ENCODE measurements around the gene HDAC2. TPM values are rescaled to one million over a fixed set of nuclear protein-coding genes. Genes with fewer than 3 reads are reported as not detected.

The HDAC2 gene
- total and polyA plus RNA-seq, 2 donors: 68.6 to 87.8 TPM

DNA sequence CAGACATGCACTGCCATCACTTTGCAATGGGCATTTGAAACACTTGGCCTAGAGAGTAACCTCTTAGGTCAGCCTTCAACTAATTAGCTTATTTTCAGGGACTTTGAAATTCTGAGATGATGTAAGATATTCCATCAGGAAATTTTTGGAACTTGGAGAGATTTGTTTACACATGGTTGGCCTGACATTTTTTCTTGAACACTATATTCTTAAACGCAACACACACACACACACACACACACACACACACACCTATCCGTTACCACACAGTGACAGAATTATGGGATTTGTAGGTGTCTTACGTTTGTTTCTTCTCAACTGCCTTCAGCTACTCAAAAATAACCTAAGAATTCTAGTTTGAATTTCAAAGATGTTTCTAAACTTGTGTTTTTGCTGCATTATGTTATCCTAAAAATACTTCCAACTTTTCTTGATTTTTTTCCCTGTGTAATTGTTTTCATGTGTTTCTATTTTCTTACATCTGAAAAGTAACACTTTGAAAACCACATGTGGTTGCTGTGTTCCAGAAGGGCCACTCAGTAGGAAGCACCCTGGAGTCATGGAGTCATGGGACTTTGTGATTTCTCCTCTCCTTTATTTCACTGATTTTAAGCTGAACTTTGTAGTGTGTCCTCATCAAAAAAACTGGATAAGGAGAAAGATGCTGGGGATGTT lies 81.9 kb downstream of the HDAC2 start:
- DNase-seq (ENCODE audit: low read depth in 6 of 9, low spot score in 9 of 9): no peak
- WGBS: 95% methylated on average over 3 of the region's 3 CpGs
- H3K4me1 ChIP-seq (ENCODE audit: control insufficient read depth in 2 of 2, insufficient read depth in 2 of 2, low read length in 2 of 2): no peaks in the 10 kb centered on the region
- H3K9me3 ChIP-seq (ENCODE audit: control insufficient read depth in 2 of 2, insufficient read depth in 1 of 2, low read length in 1 of 2): no peaks in the 10 kb centered on the region
- H3K27ac ChIP-seq (ENCODE audit: low read depth in 1 of 2, low read length in 1 of 2): no peak overlapping the region
- H3K4me3 ChIP-seq (ENCODE audit: low read length in 2 of 2): no peak overlapping the region
- H3K36me3 ChIP-seq (ENCODE audit: control insufficient read depth in 2 of 2, insufficient read depth in 2 of 2, low read length in 1 of 2): no peaks in the 10 kb centered on the region
- H3K27me3 ChIP-seq (ENCODE audit: control insufficient read depth in 2 of 2, insufficient read depth in 1 of 2, low read length in 1 of 2): no peaks in the 10 kb centered on the region

DNA sequence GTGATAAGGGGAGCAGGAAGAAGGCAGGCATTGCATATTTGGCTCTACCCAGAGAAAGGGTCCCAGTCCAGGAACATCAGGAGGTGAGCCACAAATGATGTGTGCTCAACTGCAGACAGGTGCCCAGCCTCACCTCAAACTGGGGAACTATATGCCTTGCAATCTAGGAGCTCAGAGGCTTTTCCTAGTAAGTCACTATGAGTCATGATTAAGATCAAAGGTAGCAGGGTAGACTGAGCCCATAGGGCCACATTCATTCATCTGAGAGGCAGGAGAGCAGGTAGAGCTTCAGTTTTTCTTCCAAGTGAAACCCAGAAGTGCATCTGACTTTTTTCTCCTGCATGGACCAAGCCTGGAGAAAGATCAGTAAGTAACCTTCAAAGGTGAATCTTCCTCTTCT lies 82.5 kb downstream of the HDAC2 start:
- DNase-seq (ENCODE audit: low read depth in 6 of 9, low spot score in 9 of 9): no peak
- Histone ChIP-seq H3K4me1 (ENCODE audit: control insufficient read depth in 2 of 2, insufficient read depth in 2 of 2, low read length in 2 of 2) (no peaks in the 10 kb centered on the region), H3K4me3 (ENCODE audit: low read length in 2 of 2) (no peak overlapping the region), H3K27ac (ENCODE audit: low read depth in 1 of 2, low read length in 1 of 2) (no peak overlapping the region), H3K27me3 (ENCODE audit: control insufficient read depth in 2 of 2, insufficient read depth in 1 of 2, low read length in 1 of 2) (no peaks in the 10 kb centered on the region), H3K36me3 (ENCODE audit: control insufficient read depth in 2 of 2, insufficient read depth in 2 of 2, low read length in 1 of 2) (no peaks in the 10 kb centered on the region), H3K9me3 (ENCODE audit: control insufficient read depth in 2 of 2, insufficient read depth in 1 of 2, low read length in 1 of 2) (no peaks in the 10 kb centered on the region)

DNA sequence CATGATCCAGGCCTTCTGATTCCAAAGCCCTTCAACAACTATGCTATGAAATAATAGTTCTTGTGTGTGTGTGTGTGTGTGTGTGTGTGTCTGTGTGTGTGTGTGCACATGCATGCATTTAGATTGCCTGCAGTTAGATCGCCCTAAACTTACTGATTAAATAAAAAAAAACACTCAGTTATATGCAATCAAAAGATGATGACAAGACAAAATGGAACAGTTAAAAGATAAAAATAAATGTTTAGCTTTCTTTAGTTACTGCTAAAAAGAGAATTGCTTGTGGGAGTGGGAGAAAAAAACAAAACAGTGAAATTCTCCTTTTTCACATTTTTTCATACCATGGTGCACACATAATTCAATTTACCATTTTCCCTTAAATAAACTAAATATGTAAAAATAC lies 84.4 kb downstream of the HDAC2 start:
- Histone ChIP-seq H3K36me3 (ENCODE audit: control insufficient read depth in 2 of 2, insufficient read depth in 2 of 2, low read length in 1 of 2) (no peaks in the 10 kb centered on the region), H3K27me3 (ENCODE audit: control insufficient read depth in 2 of 2, insufficient read depth in 1 of 2, low read length in 1 of 2) (no peaks in the 10 kb centered on the region), H3K27ac (ENCODE audit: low read depth in 1 of 2, low read length in 1 of 2) (no peak overlapping the region), H3K4me3 (ENCODE audit: low read length in 2 of 2) (no peak overlapping the region), H3K9me3 (ENCODE audit: control insufficient read depth in 2 of 2, insufficient read depth in 1 of 2, low read length in 1 of 2) (no peaks in the 10 kb centered on the region), H3K4me1 (ENCODE audit: control insufficient read depth in 2 of 2, insufficient read depth in 2 of 2, low read length in 2 of 2) (no peaks in the 10 kb centered on the region)
- 97% methylated on average over 1 of the region's 1 CpG for WGBS
- no peak for DNase-seq (ENCODE audit: low read depth in 6 of 9, low spot score in 9 of 9)

DNA sequence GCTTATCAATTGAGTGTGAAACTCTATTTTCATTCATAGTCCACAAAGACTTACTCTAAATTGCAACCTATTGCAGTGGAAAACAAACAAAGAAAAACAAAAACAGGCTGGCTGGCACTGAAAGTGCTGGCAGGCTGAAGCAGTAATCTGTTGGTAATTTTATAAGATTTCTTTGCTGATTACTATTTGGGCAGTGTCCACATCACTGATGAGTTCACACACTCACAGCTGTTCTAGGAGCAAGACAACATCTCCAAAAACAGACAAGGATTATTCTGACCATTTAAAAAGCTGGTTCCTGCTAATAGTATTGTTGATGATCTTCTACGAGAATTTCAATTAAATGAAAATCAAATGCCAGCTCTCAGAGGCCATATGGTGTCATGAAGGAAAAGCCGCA lies 86.9 kb downstream of the HDAC2 start:
- H3K36me3 ChIP-seq (ENCODE audit: control insufficient read depth in 2 of 2, insufficient read depth in 2 of 2, low read length in 1 of 2): no peaks in the 10 kb centered on the region
- H3K4me1 ChIP-seq (ENCODE audit: control insufficient read depth in 2 of 2, insufficient read depth in 2 of 2, low read length in 2 of 2): no peaks in the 10 kb centered on the region
- no peak overlapping the region for H3K4me3 ChIP-seq (ENCODE audit: low read length in 2 of 2)
- no peaks in the 10 kb centered on the region for H3K9me3 ChIP-seq (ENCODE audit: control insufficient read depth in 2 of 2, insufficient read depth in 1 of 2, low read length in 1 of 2)
- no peak for DNase-seq (ENCODE audit: low read depth in 6 of 9, low spot score in 9 of 9)
- H3K27ac ChIP-seq (ENCODE audit: low read depth in 1 of 2, low read length in 1 of 2): no peak overlapping the region
- 95% methylated on average over 2 of the region's 2 CpGs for WGBS
- no peaks in the 10 kb centered on the region for H3K27me3 ChIP-seq (ENCODE audit: control insufficient read depth in 2 of 2, insufficient read depth in 1 of 2, low read length in 1 of 2)

Other genes starting within 250 kb of the HDAC2 start
- 94.5 TPM for gene MARCKS, start 113.8 kb downstream of the HDAC2 start, total RNA-seq
- 87.5 TPM for gene MARCKS, start 113.8 kb downstream of the HDAC2 start, polyA plus RNA-seq